Esophagus muscularis mucosa (tissue), 4 donors: ENCODE data around the gene NTM. TPM values are rescaled to one million over a fixed set of nuclear protein-coding genes. Genes with fewer than 3 reads are reported as not detected.

Experiments
- DNase-seq: peaks from one replicate; pipeline ENCODE4 v3.0.0-alpha.2; 2017; ENCODE audit errors: extremely low spot score
- H3K27ac ChIP-seq, 4 donors: fragments of 200-600 bp; sonication (generic); replicated peaks in 1 of 4; 1 replicate in 3 of 4; 2 replicates in 1 of 4; pipeline ENCODE4 v1.5.1; 2016 to 2019; ENCODE audit warnings: mild to moderate bottlenecking in 1 of 4
- H3K27me3 ChIP-seq, 4 donors: fragments of 200-600 bp; sonication (generic); one replicate each; pipeline versions ENCODE4 v1.5.1 to v1.6.0; 2016 to 2019
- H3K36me3 ChIP-seq, 4 donors: fragments of 200-600 bp; sonication (generic); one replicate each; pipeline ENCODE4 v1.5.1; 2016 to 2019
- H3K4me1 ChIP-seq, 4 donors: fragments of 200-600 bp; sonication (generic); one replicate each; pipeline ENCODE4 v1.5.1; 2016 to 2019
- H3K4me3 ChIP-seq, 4 donors: fragments of 200-600 bp; sonication (generic); 1 replicate in 2 of 4; 2 replicates in 2 of 4; pipeline ENCODE4 v1.5.1; 2016 to 2019; ENCODE audit warnings: mild to moderate bottlenecking in 4 of 4, moderate library complexity in 1 of 4
- H3K9me3 ChIP-seq, 4 donors: fragments of 200-600 bp; sonication (generic); 1 replicate in 3 of 4; 2 replicates in 1 of 4; pipeline ENCODE4 v1.5.1; 2016 to 2019
- CTCF ChIP-seq, 3 experiments: fragments of 200-600 bp in 2 of 3; fragments of 450-650 bp in 1 of 3; sonication (generic) in 2 of 3; IDR thresholded peaks; one replicate each; pipeline ENCODE4 v1.5.1; 2017 to 2019; ENCODE audit warnings: antibody characterized with exemption in 3 of 3, mild to moderate bottlenecking in 2 of 3, moderate library complexity in 1 of 3
- EP300 ChIP-seq: sonication (generic); formaldehyde crosslinking; IDR thresholded peaks from one replicate; pipeline ENCODE4 v1.6.1; 2017; ENCODE audit warnings: antibody characterized with exemption
- POLR2A ChIP-seq: fragments of 450-650 bp; IDR thresholded peaks from one replicate; pipeline ENCODE4 v1.6.1; 2017; ENCODE audit warnings: antibody characterized with exemption, moderate library complexity, mild to moderate bottlenecking, low read depth
- POLR2AphosphoS5 ChIP-seq, 2 donors: sonication (generic); formaldehyde crosslinking; IDR thresholded peaks; one replicate each; pipeline ENCODE4 v1.6.1; 2017; ENCODE audit warnings: antibody characterized with exemption in 2 of 2
- WGBS: methylation state at CpG from one replicate; pipeline ENCODE4 v1.1.5; 2018; 5-methylcytosine and 5-hydroxymethylcytosine counted together
- intact Hi-C: fragments of 100-400 bp; cut with DNase I; formaldehyde crosslinking; loops from one replicate; pipeline ENCODE4 v1.15.1; 2023
- total RNA-seq, 4 donors: library from RNA; depleted of rRNA; stranded (reverse); fragments of >200 nt; gene quantifications; one replicate each; pipeline versions ENCODE4 v1.1.0 to v1.2.1, GENCODE V29; 2016

NTM gene
- total RNA-seq, 4 donors from 2014 or later = 5.6 to 25.3 (median 8.3) TPM

- H3K4me3 ChIP-seq = no peak overlapping the region
- H3K9me3 ChIP-seq = no peaks in the 10 kb centered on the region
- no peaks in the 10 kb centered on the region for H3K4me1 ChIP-seq
- no peaks in the 10 kb centered on the region for H3K36me3 ChIP-seq
- DNase-seq = no peak
- H3K27me3 ChIP-seq = peaks cover 0 to 4% (median 0%) of the 10 kb centered on the region in 4 donors
- intact Hi-C loops = no loop called here
- H3K27ac ChIP-seq = no peak overlapping the region
- WGBS = 51% methylated on average over 3 of the region's 3 CpGs
- TF ChIP-seq POLR2A (no peak), EP300 (no peak), POLR2AphosphoS5 (IDR thresholded peaks at IDR 0.05) (no peak), CTCF (IDR thresholded peaks at IDR 0.05) (no peak)
Measured at GRCh38 chr11:132286106-132286505, 915.7 kb downstream of the NTM start.

- no peak overlapping the region for H3K4me3 ChIP-seq
- H3K36me3 ChIP-seq = no peaks in the 10 kb centered on the region
- no peaks in the 10 kb centered on the region for H3K9me3 ChIP-seq
- no peak overlapping the region for H3K27ac ChIP-seq
- peaks cover 0 to 4% (median 0%) of the 10 kb centered on the region in 4 donors for H3K27me3 ChIP-seq
- no peak for DNase-seq
- intact Hi-C loops = no loop called here
- 83% methylated on average over 3 of the region's 3 CpGs for WGBS
- H3K4me1 ChIP-seq = no peaks in the 10 kb centered on the region
- TF ChIP-seq EP300 (no peak), CTCF (IDR thresholded peaks at IDR 0.05) (no peak), POLR2A (no peak), POLR2AphosphoS5 (IDR thresholded peaks at IDR 0.05) (no peak)
Measured at GRCh38 chr11:132288036-132288435, 917.6 kb downstream of the NTM start.

GRCh38 chr11:132289590-132290256 is 919.3 kb downstream of the NTM start:
- no peak for TF ChIP-seq POLR2A
- no peak for TF ChIP-seq POLR2AphosphoS5 (IDR thresholded peaks at IDR 0.05)
- TF ChIP-seq EP300 = no peak
- TF ChIP-seq CTCF (IDR thresholded peaks at IDR 0.05) = no peak
- no peak for DNase-seq
- Histone ChIP-seq H3K27ac (no peak overlapping the region), H3K36me3 (no peaks in the 10 kb centered on the region), H3K4me1 (no peaks in the 10 kb centered on the region), H3K27me3 (peaks cover 0 to 4% (median 0%) of the 10 kb centered on the region in 4 donors), H3K9me3 (no peaks in the 10 kb centered on the region), H3K4me3 (no peak overlapping the region)
- 74% methylated on average over 6 of the region's 6 CpGs for WGBS
- intact Hi-C loops = no loop called here

GRCh38 chr11:132293586-132293985 is 923.2 kb downstream of the NTM start:
- 74% methylated on average over 4 of the region's 4 CpGs for WGBS
- H3K36me3 ChIP-seq = no peaks in the 10 kb centered on the region
- intact Hi-C loops = no loop called here
- TF ChIP-seq POLR2A (no peak), EP300 (no peak), POLR2AphosphoS5 (IDR thresholded peaks at IDR 0.05) (no peak), CTCF (IDR thresholded peaks at IDR 0.05) (no peak)
- peak; percentile 47 for DNase-seq
- no peaks in the 10 kb centered on the region for H3K9me3 ChIP-seq
- no peaks in the 10 kb centered on the region for H3K27me3 ChIP-seq
- H3K4me1 ChIP-seq = no peaks in the 10 kb centered on the region
- H3K27ac ChIP-seq = no peak overlapping the region
- H3K4me3 ChIP-seq = no peak overlapping the region
